Body of pancreas (tissue), 4 donors: ENCODE results near the gene PAM.

ENCODE experiments used
- CTCF ChIP-seq, 7 experiments: fragments of 450-650 bp in 4 of 7; fragments of 200-600 bp in 3 of 7; sonication (generic) in 3 of 7; IDR thresholded peaks; one replicate each; pipeline ENCODE4 v1.5.1; 2016 to 2019; ENCODE audit warnings: antibody characterized with exemption in 7 of 7
- POLR2A ChIP-seq, 3 donors: fragments of 450-650 bp; IDR thresholded peaks; one replicate each; pipeline ENCODE4 v1.6.1; 2016; ENCODE audit warnings: antibody characterized with exemption in 3 of 3, mild to moderate bottlenecking in 2 of 3

GRCh38 chr5:102905056-102905455, 150.0 kb downstream of the PAM start:
- no peak for TF ChIP-seq CTCF (IDR thresholded peaks at IDR 0.05)
- TF ChIP-seq POLR2A (IDR thresholded peaks at IDR 0.05), result no peak
